ENCODE results near the gene DGKE. TPM values are rescaled to one million over a fixed set of nuclear protein-coding genes. Genes with fewer than 3 reads are reported as not detected.

DGKE gene
- total and polyA plus RNA-seq, 8 donors = 1.8 to 7.6 (median 4.4) TPM

GRCh38 chr17:56896968-56897359, 63.0 kb downstream of the DGKE start:
- intact Hi-C loops (cut with DNase I) = no loop called here
- no peak overlapping the region for H3K27ac ChIP-seq
- no peaks in the 10 kb centered on the region for H3K4me1 ChIP-seq
- 84 to 87% methylated on average over 4 of the region's 4 CpGs for WGBS, 2 donors
- H3K36me3 ChIP-seq = peaks cover 4 to 57% (median 22%) of the 10 kb centered on the region in 3 donors
- DNase-seq (no peak), FAIRE-seq (no peak), ATAC-seq (peak in 3 of 4 donors; percentile 48 to 79 (median 75))
- no peak overlapping the region for H3K4me3 ChIP-seq
- TF ChIP-seq, protein P1, sequence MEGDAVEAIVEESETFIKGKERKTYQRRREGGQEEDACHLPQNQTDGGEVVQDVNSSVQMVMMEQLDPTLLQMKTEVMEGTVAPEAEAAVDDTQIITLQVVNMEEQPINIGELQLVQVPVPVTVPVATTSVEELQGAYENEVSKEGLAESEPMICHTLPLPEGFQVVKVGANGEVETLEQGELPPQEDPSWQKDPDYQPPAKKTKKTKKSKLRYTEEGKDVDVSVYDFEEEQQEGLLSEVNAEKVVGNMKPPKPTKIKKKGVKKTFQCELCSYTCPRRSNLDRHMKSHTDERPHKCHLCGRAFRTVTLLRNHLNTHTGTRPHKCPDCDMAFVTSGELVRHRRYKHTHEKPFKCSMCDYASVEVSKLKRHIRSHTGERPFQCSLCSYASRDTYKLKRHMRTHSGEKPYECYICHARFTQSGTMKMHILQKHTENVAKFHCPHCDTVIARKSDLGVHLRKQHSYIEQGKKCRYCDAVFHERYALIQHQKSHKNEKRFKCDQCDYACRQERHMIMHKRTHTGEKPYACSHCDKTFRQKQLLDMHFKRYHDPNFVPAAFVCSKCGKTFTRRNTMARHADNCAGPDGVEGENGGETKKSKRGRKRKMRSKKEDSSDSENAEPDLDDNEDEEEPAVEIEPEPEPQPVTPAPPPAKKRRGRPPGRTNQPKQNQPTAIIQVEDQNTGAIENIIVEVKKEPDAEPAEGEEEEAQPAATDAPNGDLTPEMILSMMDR (IDR thresholded peaks at IDR 0.05) = no peak
- no peaks in the 10 kb centered on the region for H3K9me3 ChIP-seq
- H3K27me3 ChIP-seq = no peaks in the 10 kb centered on the region

DNA sequence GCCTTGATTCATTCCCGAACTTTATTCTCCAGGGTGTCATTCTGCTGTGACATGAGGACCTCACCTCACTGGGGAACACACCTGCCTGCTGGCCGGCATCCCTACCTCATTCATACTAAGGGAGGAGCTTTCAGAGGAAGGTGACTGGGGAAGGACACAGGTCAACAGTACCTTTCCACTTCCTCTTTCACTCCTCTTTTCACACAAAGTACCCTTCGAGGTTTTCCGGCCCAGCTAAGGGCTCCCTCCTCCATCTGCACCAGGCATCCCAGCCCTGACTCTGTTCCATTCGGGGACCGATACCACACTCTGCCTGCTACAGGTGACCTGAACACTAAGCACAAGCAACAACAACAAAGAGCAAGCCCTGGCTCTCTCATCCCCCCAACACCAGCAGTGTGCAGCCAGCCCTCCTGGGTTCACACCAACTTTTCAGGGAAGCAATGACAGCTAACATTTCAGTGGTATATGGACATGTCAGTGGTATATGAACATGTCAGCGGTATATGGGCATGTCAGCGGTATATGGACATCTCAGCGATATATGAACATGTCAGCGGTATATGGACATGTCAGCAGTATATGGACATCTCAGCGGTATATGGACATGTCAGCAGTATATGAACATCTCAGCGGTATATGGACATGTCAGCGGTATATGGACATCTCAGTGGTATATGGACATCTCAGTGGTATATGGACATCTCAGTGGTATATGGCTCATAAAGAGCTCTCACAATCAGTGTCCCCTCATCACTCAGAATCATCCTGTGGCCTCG, 63.9 kb downstream of the DGKE start:
- Histone ChIP-seq H3K27ac (no peak overlapping the region), H3K36me3 (peaks cover 4 to 59% (median 22%) of the 10 kb centered on the region in 3 donors), H3K4me1 (no peaks in the 10 kb centered on the region), H3K27me3 (no peaks in the 10 kb centered on the region), H3K9me3 (no peaks in the 10 kb centered on the region), H3K4me3 (no peak overlapping the region)
- ATAC-seq (no peak), DNase-seq (no peak), FAIRE-seq (no peak)
- WGBS, 2 donors = 93 to 95% methylated on average over 14 of the region's 14 CpGs
- TF ChIP-seq, protein P1 (IDR thresholded peaks at IDR 0.05) = no peak
- intact Hi-C loops (cut with DNase I) = no loop called here

DNA sequence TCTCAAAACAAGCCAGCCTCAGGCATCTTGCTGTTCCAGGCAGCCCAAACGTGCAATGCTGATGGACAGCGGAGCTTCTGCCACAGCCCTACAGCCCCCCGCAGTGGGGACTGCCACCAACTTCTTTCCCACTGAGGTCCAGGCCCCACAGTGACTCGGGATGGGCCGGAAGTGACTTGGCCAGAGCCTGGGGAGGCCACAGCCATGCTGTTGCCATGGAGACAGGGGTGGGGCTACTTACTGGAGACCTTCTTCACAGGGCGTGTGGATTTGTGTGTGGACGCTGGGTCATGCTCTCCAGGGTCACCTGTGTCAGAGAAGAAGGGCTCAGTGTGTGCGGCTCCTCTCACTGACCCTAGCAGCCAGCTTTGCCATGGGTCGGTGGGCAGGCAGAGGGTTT, 64.9 kb downstream of the DGKE start:
- intact Hi-C loops (cut with DNase I) = no loop called here
- WGBS, 2 donors = 73 to 84% methylated on average over 9 of the region's 9 CpGs
- peaks cover 6 to 59% (median 26%) of the 10 kb centered on the region in 3 donors for H3K36me3 ChIP-seq
- ATAC-seq = no peak
- TF ChIP-seq, protein P1 (IDR thresholded peaks at IDR 0.05) = no peak
- no peaks in the 10 kb centered on the region for H3K4me1 ChIP-seq
- no peaks in the 10 kb centered on the region for H3K27me3 ChIP-seq
- no peak for DNase-seq
- FAIRE-seq = no peak
- no peak overlapping the region for H3K4me3 ChIP-seq
- no peaks in the 10 kb centered on the region for H3K9me3 ChIP-seq
- H3K27ac ChIP-seq = no peak overlapping the region

GRCh38 chr17:56899403-56899802, 65.5 kb downstream of the DGKE start:
- FAIRE-seq (no peak), ATAC-seq (no peak), DNase-seq (no peak)
- H3K4me1 ChIP-seq = no peaks in the 10 kb centered on the region
- no peak overlapping the region for H3K27ac ChIP-seq
- peaks cover 4 to 59% (median 25%) of the 10 kb centered on the region in 3 donors for H3K36me3 ChIP-seq
- TF ChIP-seq, protein P1 (IDR thresholded peaks at IDR 0.05) = no peak
- no peaks in the 10 kb centered on the region for H3K27me3 ChIP-seq
- no peak overlapping the region for H3K4me3 ChIP-seq
- H3K9me3 ChIP-seq = no peaks in the 10 kb centered on the region
- 84 to 87% methylated on average over 7 of the region's 7 CpGs for WGBS, 2 donors
- intact Hi-C loops (cut with DNase I) = no loop called here

GRCh38 chr17:56902348-56902747, 68.4 kb downstream of the DGKE start:
- DNase-seq = no peak
- no peaks in the 10 kb centered on the region for H3K27me3 ChIP-seq
- no peaks in the 10 kb centered on the region for H3K9me3 ChIP-seq
- H3K27ac ChIP-seq = no peak overlapping the region
- TF ChIP-seq, protein P1 (IDR thresholded peaks at IDR 0.05) = no peak
- no peak for FAIRE-seq
- ATAC-seq = no peak
- 92 to 99% methylated on average over 4 of the region's 4 CpGs for WGBS, 2 donors
- H3K4me1 ChIP-seq = no peaks in the 10 kb centered on the region
- no peak overlapping the region for H3K4me3 ChIP-seq
- peaks cover 4 to 61% (median 11%) of the 10 kb centered on the region in 3 donors for H3K36me3 ChIP-seq
- intact Hi-C loops (cut with DNase I) = no loop called here

All from pancreas (tissue), 10 donors.